Iris pigment epithelial cell (primary cell): ENCODE results near the gene ANO10.
"Not testable (repeated sequence)": the region's sequence is repeated elsewhere in the genome, so short reads cannot be mapped to it uniquely, and the experiment has no call there.

Experiments used
- DNase-seq: peaks from one replicate; pipeline ENCODE4 v3.0.0-alpha.2; 2011; ENCODE audit warnings: low read depth

ANO10 gene

GRCh38 chr3:43518515-43518914 is 103.3 kb downstream of the ANO10 start:
- not testable (repeated sequence) for DNase-seq

DNA sequence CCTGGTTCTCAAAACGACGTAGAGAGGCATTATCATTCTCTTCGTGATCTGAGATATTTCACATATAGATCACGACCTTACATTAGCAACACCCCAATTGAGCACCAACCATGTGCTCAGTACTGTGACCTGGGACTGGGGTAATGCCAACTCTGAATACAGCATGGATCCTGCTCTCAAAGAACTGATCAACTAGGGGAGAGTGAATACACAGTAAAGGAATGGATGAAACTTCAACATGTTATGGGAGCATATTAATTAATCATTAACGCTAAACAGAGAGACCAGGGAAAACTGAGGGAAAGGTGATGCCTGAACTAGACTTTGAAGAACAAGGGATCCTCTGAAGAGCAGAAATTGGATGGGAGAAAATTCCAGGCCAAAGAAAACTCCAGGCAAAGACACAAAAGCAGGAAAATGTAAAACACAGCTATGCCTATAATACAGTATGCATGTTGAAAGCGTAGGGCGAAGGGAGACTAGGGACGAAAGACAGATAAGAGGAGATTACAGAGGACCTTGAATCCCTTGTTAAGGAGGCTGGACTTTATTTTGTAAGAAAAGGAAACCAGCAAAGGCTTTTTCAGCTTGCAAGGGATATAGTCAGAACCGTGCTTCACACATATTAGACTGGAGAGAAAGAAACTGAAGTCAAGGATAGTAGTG is 105.7 kb downstream of the ANO10 start:
- DNase-seq = no peak

GRCh38 chr3:43515208-43515917 is 106.4 kb downstream of the ANO10 start:
- no peak for DNase-seq

GRCh38 chr3:43512754-43513404 is 108.9 kb downstream of the ANO10 start:
- peak; percentile 53 for DNase-seq

DNA sequence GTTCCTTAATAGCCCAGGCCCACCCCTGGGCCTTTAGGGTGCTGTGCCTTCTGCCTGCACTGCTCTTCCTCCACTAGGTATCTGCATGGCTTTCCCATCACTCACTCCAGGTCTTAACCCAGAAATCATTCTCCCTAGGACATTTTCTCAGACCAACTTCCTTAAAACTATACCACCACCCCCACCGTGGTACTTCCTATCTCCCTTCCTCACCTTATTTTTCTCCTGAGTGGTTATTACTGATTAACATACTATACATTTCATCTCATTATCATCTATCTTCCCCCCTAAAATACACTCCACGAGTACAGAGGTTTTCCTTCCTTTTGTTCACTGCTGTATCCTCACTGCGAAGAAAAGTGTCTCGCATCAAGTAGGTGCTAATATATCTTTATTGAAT is 115.2 kb downstream of the ANO10 start:
- no peak for DNase-seq

DNA sequence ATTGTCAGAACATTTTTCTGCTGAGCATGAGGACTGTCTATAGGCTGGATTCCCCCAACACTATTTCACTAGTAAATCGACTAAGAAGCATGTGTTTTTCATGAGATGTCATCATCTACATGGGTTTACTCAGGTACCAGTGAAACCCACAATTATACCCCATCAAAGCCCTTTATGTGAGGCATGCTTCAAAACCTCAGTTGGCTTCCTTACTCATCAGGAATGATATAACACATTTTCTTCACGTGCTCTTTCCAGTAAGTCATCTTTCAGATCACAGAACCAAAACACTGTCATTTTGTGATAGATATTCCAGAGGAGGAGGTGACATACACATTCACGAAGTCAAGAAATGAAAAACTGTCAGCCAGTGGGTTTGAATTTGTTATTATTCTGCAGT is 116.5 kb downstream of the ANO10 start:
- peak; percentile 39 for DNase-seq

DNA sequence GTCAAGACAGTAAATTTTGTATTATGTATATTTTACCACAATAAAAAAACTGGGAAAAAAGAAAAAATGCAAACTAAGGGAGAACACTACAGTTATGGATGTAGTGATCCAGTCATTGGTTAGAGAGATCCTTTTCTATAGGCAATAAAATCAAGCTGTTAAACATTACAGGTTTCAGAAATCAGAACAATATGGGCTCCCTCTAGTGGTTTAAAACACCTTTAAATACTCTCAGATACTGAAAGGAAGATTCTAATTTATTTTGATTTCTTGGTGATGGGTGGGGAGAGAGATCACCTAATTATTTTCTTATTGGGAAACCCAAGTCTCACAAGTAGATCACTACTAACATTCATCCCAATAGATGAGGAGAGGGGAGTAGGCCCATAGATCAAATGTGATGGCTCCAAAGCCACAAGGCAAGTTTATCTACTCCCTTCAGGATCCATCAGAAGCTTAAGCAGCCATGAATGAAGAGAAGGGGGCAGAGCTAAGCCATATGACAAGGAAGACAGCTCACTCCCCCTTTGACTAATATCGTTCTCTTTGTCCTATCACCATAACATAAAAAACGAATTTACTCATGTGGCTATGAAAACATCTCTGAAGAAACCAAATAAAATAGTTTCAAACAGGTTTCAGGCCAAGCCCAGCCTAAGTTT is 118.6 kb downstream of the ANO10 start:
- DNase-seq = peak; percentile 48

- DNase-seq = no peak
Observed at GRCh38 chr3:43499256-43499655, 122.6 kb downstream of the ANO10 start.

GRCh38 chr3:43497905-43498365 is 123.9 kb downstream of the ANO10 start:
- peak; percentile 50 for DNase-seq

GRCh38 chr3:43497422-43497821 is 124.4 kb downstream of the ANO10 start:
- no peak for DNase-seq

GRCh38 chr3:43496740-43497375 is 125.0 kb downstream of the ANO10 start:
- no peak for DNase-seq

- not testable (repeated sequence) for DNase-seq
Observed at GRCh38 chr3:43492932-43493331, 128.9 kb downstream of the ANO10 start.

DNA sequence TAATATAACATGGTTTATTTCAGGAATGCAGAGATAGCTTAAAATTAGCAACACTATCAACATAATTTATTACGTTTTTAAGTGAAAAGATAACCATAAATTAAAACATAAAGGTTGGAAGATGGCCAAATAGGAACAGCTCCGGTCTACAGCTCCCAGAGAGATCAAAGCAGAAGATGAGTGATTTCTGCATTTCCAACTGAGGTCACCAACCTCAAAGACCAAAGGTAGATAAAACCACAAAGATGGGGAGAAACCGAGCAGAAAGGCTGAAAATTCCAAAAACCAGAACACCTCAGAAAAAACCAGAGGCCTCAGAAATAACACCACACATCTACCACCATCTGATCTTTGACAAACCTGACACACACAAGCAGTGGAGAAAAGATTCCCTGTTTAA is 130.0 kb downstream of the ANO10 start:
- DNase-seq = not testable (repeated sequence)

- no peak for DNase-seq
Observed at GRCh38 chr3:43490640-43491185, 131.1 kb downstream of the ANO10 start.

GRCh38 chr3:43489930-43490329 is 131.9 kb downstream of the ANO10 start:
- DNase-seq = no peak

DNA sequence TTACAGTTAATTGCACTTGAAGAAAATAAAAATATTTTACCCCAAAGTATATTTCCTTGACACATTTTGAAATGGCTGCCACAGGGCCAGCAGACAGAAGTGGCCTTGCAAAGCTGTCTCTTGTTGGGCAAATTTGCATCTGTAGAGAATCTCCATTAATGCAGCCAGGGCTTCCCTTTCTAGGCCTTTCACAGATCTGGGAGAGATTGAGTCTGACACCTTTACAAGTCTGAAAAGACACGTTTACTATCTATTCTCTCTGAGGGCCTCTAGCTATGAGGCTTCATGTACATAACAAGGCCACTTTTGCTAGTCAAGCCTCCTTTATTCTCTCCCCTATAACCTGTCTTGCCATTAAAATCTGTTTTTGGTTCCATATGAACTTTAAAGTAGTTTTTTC is 135.9 kb downstream of the ANO10 start:
- DNase-seq = no peak

- no peak for DNase-seq
Observed at GRCh38 chr3:43484926-43485488, 136.8 kb downstream of the ANO10 start.

GRCh38 chr3:43481375-43481774 is 140.4 kb downstream of the ANO10 start:
- no peak for DNase-seq

DNA sequence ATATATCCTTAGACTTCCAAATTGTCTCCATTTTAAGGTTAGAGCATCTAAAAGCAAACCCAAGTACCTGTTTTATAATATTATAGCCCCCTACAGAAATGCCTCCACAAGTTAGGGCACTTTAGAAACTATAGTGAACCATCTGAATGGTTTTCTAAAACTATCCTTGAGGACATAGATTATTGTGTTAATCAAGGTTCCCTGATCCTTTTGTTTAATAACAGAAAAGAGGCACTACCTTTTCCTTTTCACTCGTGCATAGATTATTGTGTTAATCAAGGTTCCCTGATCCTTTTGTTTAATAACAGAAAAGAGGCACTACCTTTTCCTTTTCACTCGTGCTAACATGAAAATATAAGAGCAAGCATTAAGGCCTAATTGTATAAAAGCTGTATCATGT is 143.0 kb downstream of the ANO10 start:
- DNase-seq = not testable (repeated sequence)

DNA sequence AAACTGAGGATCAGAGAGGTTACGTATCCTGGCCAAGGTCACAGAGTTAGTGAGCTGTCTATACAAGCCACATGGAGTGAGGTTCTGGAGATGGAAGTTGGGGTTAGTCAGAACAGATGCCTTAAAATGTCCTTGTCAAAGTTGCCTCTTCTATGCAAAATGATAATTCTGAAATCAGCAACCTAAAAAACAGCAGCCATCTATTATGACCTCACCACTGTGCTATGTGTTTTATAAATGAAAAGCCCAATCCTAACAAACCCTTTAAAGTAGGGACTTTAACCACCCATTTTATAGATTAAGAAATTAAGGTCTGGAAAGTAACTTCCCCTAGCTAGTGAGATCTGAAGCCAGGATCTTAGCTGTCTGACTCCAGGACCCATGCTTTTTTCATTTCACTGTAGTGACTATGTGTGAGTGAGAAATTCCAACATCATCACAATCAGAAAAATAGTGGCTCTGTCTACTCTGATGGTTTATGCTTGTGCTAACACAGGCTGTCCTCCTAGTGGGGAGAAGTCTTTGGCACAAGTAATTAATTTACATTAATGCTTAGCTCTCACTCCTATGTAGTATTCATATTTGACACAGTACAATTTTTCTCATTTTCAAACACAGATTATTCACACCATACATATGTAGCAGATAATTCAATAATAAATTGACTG is 143.6 kb downstream of the ANO10 start:
- DNase-seq = no peak

DNA sequence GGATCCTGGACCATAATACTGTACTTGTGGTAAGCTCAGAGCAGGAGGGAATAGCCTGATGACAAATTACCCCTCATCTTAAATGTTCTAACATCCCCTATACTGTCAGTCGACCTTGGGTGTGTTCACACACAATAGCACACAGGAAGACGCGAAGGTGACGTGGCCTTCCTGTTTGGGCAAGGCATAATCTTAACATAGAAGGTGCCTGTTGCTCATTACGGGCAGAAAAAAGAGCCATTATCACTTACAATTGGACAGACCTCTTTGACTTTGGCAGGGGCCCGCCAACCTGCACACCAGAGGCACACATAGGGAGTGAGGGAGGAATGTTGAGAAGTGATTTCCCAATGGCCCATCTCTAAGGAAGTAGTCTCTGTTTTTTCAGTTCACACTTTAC is 144.2 kb downstream of the ANO10 start:
- no peak for DNase-seq
